KMS-11 (cell line): ENCODE results near the gene WSCD2.

Experiments
- H2AFZ ChIP-seq: fragments of 200-600 bp; sonication (generic); 2 replicates; pipeline ENCODE4 v1.6.1; 2016; ENCODE audit warnings: antibody characterized with exemption, mixed run types, low read depth
- H3K27ac ChIP-seq: fragments of 200-600 bp; sonication (generic); 2 replicates; pipeline ENCODE4 v1.6.1; 2016; ENCODE audit warnings: mild to moderate bottlenecking, mixed run types
- H3K27me3 ChIP-seq: fragments of 200-600 bp; sonication (generic); 2 replicates; pipeline ENCODE4 v1.6.1; 2017; ENCODE audit warnings: mild to moderate bottlenecking, low read depth, mixed run types, moderate library complexity; ENCODE audit not compliant: insufficient read depth
- H3K36me3 ChIP-seq: fragments of 200-600 bp; sonication (generic); 2 replicates; pipeline ENCODE4 v1.6.1; 2017; ENCODE audit warnings: mild to moderate bottlenecking, mixed run types; ENCODE audit not compliant: insufficient read depth
- H3K4me1 ChIP-seq: fragments of 200-600 bp; sonication (generic); 2 replicates; pipeline ENCODE4 v1.6.1; 2016; ENCODE audit warnings: mild to moderate bottlenecking, low read depth, mixed run types; ENCODE audit not compliant: poor library complexity, severe bottlenecking
- H3K4me2 ChIP-seq: fragments of 200-600 bp; sonication (generic); 2 replicates; pipeline ENCODE4 v1.7.0; 2016; ENCODE audit warnings: mild to moderate bottlenecking, mixed run types
- H3K4me3 ChIP-seq: fragments of 200-600 bp; sonication (generic); IDR thresholded peaks from 2 replicates; pipeline ENCODE4 v1.6.1; 2017; ENCODE audit warnings: low read depth, low read length, mixed read lengths; ENCODE audit not compliant: insufficient read depth
- H3K79me2 ChIP-seq: fragments of 200-600 bp; sonication (generic); 2 replicates; pipeline ENCODE4 v1.6.1; 2016; ENCODE audit warnings: low read depth, mixed run types; ENCODE audit not compliant: insufficient read depth
- H3K9ac ChIP-seq: fragments of 200-600 bp; sonication (generic); 2 replicates; pipeline ENCODE4 v1.6.1; 2016; ENCODE audit warnings: mild to moderate bottlenecking, mixed run types
- H4K20me1 ChIP-seq: fragments of 200-600 bp; sonication (generic); 2 replicates; pipeline ENCODE4 v1.6.1; 2016; ENCODE audit warnings: mild to moderate bottlenecking, mixed run types; ENCODE audit not compliant: insufficient read depth
- TF ChIP-seq, protein P1 (sequence below): fragments of 200-600 bp; sonication (generic); conservative IDR thresholded peaks from 2 replicates; pipeline ENCODE4 v1.6.1; 2017; ENCODE audit warnings: low read depth, mild to moderate bottlenecking, antibody characterized with exemption, low read length, moderate library complexity, mixed read lengths

Gene WSCD2

DNA sequence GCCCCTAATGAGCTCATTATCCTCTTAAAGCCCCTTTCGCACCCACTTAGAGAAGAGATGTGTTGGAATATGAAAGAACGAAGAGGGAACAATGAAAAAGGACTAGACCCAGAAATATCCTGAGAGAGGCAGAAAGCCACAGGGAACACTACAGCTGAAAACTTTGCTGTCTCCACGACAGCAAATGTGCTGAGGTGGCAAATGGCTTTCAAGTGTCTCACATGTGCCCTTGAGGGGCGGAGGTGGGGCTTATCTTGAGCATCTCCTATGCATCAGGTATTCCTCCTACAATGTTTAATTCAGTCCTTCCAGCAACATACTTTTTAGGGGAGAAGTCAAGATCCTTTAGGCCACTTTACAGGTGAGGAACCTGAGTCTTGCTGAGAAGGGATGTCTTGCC is 62.9 kb downstream of the WSCD2 start:
- no peaks in the 10 kb centered on the region for H3K79me2 ChIP-seq
- H3K27me3 ChIP-seq, result no peaks in the 10 kb centered on the region
- no peaks in the 10 kb centered on the region for H4K20me1 ChIP-seq
- TF ChIP-seq, protein P1, sequence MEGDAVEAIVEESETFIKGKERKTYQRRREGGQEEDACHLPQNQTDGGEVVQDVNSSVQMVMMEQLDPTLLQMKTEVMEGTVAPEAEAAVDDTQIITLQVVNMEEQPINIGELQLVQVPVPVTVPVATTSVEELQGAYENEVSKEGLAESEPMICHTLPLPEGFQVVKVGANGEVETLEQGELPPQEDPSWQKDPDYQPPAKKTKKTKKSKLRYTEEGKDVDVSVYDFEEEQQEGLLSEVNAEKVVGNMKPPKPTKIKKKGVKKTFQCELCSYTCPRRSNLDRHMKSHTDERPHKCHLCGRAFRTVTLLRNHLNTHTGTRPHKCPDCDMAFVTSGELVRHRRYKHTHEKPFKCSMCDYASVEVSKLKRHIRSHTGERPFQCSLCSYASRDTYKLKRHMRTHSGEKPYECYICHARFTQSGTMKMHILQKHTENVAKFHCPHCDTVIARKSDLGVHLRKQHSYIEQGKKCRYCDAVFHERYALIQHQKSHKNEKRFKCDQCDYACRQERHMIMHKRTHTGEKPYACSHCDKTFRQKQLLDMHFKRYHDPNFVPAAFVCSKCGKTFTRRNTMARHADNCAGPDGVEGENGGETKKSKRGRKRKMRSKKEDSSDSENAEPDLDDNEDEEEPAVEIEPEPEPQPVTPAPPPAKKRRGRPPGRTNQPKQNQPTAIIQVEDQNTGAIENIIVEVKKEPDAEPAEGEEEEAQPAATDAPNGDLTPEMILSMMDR, result no peak
- H3K36me3 ChIP-seq, result no peaks in the 10 kb centered on the region
- no peak overlapping the region for H3K4me3 ChIP-seq
- H3K4me1 ChIP-seq, result no peaks in the 10 kb centered on the region
- H3K27ac ChIP-seq, result no peak overlapping the region
- no peak overlapping the region for H2AFZ ChIP-seq
- no peak overlapping the region for H3K4me2 ChIP-seq
- no peak overlapping the region for H3K9ac ChIP-seq

DNA sequence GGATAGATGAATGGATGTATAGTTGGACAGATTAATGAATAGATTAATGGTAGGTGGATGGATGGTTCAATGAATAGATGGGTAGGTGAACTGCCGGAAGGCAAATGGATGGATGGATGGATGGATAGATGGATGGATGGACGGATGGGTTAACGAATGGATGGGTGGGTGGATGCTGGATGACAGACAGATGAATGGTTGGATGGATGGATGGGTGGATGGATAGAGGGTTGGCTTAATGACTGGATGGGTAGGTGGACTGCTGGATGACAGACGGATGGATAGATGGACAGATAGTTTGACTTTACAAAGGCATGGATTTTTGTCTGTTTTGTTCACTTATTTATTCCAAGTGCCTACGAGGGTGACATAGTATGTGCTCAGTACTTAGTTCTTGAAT is 64.4 kb downstream of the WSCD2 start:
- H3K4me2 ChIP-seq, result no peak overlapping the region
- no peaks in the 10 kb centered on the region for H3K79me2 ChIP-seq
- H3K4me1 ChIP-seq, result no peaks in the 10 kb centered on the region
- H4K20me1 ChIP-seq, result no peaks in the 10 kb centered on the region
- H3K4me3 ChIP-seq, result no peak overlapping the region
- TF ChIP-seq, protein P1, result no peak
- no peak overlapping the region for H3K27ac ChIP-seq
- no peaks in the 10 kb centered on the region for H3K36me3 ChIP-seq
- H3K27me3 ChIP-seq, result no peaks in the 10 kb centered on the region
- H3K9ac ChIP-seq, result no peak overlapping the region
- no peak overlapping the region for H2AFZ ChIP-seq

DNA sequence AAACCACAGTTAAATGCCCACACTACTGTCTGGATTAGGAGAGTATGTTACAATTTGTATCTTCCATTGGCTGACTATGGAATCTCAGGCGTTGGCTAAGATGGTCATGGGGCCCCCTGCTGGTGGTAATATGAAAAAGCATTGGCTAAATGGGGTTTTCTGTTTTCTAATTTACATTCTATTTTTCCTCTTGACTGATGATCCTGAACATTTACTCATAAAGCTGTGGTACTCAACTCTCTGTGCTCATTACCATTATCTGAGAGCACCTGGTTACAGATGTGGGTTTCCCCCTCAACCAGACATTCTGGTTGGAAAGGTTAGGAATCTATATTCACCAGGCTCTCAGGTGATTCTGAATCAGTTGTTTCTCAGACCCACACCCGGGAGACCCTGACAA is 64.8 kb downstream of the WSCD2 start:
- no peak overlapping the region for H3K4me3 ChIP-seq
- TF ChIP-seq, protein P1, result peak; percentile 71
- H3K27ac ChIP-seq, result no peak overlapping the region
- no peaks in the 10 kb centered on the region for H3K27me3 ChIP-seq
- H3K36me3 ChIP-seq, result no peaks in the 10 kb centered on the region
- no peaks in the 10 kb centered on the region for H3K4me1 ChIP-seq
- H4K20me1 ChIP-seq, result no peaks in the 10 kb centered on the region
- no peak overlapping the region for H3K4me2 ChIP-seq
- no peak overlapping the region for H3K9ac ChIP-seq
- H3K79me2 ChIP-seq, result no peaks in the 10 kb centered on the region
- no peak overlapping the region for H2AFZ ChIP-seq

DNA sequence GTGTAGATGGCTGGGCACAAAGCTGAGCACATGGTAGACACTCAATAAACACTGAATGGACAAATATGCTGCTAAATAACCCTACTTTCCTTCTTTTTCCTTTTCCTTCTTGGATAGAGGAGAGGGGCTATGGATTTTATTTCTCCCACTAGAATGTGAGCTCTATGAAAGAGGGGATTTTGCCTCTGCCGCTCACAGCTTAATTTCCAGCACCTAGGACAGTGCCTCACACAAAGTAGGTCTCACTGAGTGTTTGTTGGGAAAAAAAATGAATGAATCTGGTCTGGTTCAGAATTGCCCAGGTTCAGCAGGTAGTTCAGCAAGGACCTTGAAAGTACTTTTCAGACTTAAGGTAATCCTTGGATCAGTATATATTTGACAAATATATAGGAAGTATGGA is 65.5 kb downstream of the WSCD2 start:
- TF ChIP-seq, protein P1, result no peak
- H3K4me1 ChIP-seq, result no peaks in the 10 kb centered on the region

DNA sequence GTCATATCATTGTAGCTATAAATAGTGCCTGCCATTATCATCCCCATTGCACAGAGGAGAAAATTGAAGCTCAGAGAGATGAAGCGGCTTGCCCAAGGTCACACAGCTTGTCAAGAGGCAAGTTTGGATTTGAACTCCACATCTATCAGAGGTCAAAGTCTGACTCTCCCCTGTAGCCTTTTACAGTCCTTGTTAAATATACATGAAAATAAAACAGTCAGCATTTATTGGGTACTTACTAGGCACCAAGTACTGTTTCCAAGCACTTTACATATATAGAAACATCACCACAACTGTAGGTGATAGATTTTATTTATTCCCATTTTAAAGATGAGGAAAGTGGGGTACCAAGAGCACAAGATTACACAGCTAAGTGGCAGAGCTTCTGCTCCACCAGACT is 67.2 kb downstream of the WSCD2 start:
- Histone ChIP-seq H3K79me2 (no peaks in the 10 kb centered on the region), H2AFZ (no peak overlapping the region), H3K9ac (no peak overlapping the region), H3K4me3 (no peak overlapping the region), H3K4me1 (no peaks in the 10 kb centered on the region), H3K27ac (no peak overlapping the region), H3K27me3 (no peaks in the 10 kb centered on the region), H4K20me1 (no peaks in the 10 kb centered on the region), H3K4me2 (no peak overlapping the region), H3K36me3 (no peaks in the 10 kb centered on the region)
- TF ChIP-seq, protein P1, result no peak

More for the DNA sequence above, 65.5 kb downstream of the WSCD2 start:
- Histone ChIP-seq H3K36me3 (no peaks in the 10 kb centered on the region), H2AFZ (no peak overlapping the region), H3K27me3 (no peaks in the 10 kb centered on the region), H3K4me2 (no peak overlapping the region), H4K20me1 (no peaks in the 10 kb centered on the region), H3K79me2 (no peaks in the 10 kb centered on the region), H3K9ac (no peak overlapping the region), H3K4me3 (no peak overlapping the region), H3K27ac (no peak overlapping the region)
